ENCODE measurements around the gene KRT28. TPM values are rescaled to one million over a fixed set of nuclear protein-coding genes. Genes with fewer than 3 reads are reported as not detected.
"Not testable (repeated sequence)": the region's sequence is repeated elsewhere in the genome, so short reads cannot be mapped to it uniquely, and the experiment has no call there.

The KRT28 gene
- total RNA-seq, 4 donors from 2014 or later: not detected

- H3K4me3 ChIP-seq: no peak overlapping the region
- in situ Hi-C loops (cut with MboI; ENCODE audit: low sequenced_read_pairs in 4 of 4): loop anchor here in 2 of 4 donors (10.0 to 25.0 kb wide), 2 partner anchors 846 to 858 kb away; no protein-coding TSS in a partner anchor
- H3K9me3 ChIP-seq: no peaks in the 10 kb centered on the region
- H3K36me3 ChIP-seq: peaks cover 0 to 17% of the 10 kb centered on the region in 2 donors
- ATAC-seq (no peak), DNase-seq (no peak)
- peaks cover 14 to 22% of the 10 kb centered on the region in 2 donors for H3K4me1 ChIP-seq
- intact Hi-C loops (cut with DNase I; ENCODE audit: low total_unique reads): loop anchor here (5.0 to 10.0 kb wide), 3 partner anchors 172 to 871 kb away; partner anchors contain the start of genes EIF1 and SMARCE1
- peaks cover 0 to 8% (median 0%) of the 10 kb centered on the region in 3 donors for H3K27me3 ChIP-seq
- no peak overlapping the region for H3K27ac ChIP-seq
- TF ChIP-seq POLR2A (IDR thresholded peaks at IDR 0.05): no peak
- TF ChIP-seq CTCF (IDR thresholded peaks at IDR 0.05 in 4 of 5, conservative IDR thresholded peaks at IDR 0.05 in 1 of 5): no peak
These were observed 16.8 kb upstream of the KRT28 start for GRCh38 chr17:40816569-40816968.

- no peaks in the 10 kb centered on the region for H3K9me3 ChIP-seq
- DNase-seq (no peak), ATAC-seq (no peak)
- H3K4me3 ChIP-seq: no peak overlapping the region
- peaks cover 14 to 21% of the 10 kb centered on the region in 2 donors for H3K4me1 ChIP-seq
- in situ Hi-C loops (cut with MboI; ENCODE audit: low sequenced_read_pairs in 4 of 4): loop anchor here in 2 of 4 donors (10.0 to 25.0 kb wide), 2 partner anchors 847 to 859 kb away; no protein-coding TSS in a partner anchor
- no peak overlapping the region for H3K27ac ChIP-seq
- H3K36me3 ChIP-seq: peaks cover 0 to 17% of the 10 kb centered on the region in 2 donors
- no peak for TF ChIP-seq CTCF (IDR thresholded peaks at IDR 0.05 in 4 of 5, conservative IDR thresholded peaks at IDR 0.05 in 1 of 5)
- TF ChIP-seq POLR2A (IDR thresholded peaks at IDR 0.05): no peak
- peaks cover 0 to 16% (median 3%) of the 10 kb centered on the region in 3 donors for H3K27me3 ChIP-seq
- intact Hi-C loops (cut with DNase I; ENCODE audit: low total_unique reads): loop anchor here (5.0 to 10.0 kb wide), 3 partner anchors 171 to 872 kb away; partner anchors contain the start of genes EIF1 and SMARCE1
These were observed 15.6 kb upstream of the KRT28 start for GRCh38 chr17:40815381-40815780.

GRCh38 chr17:40814657-40815056, 14.9 kb upstream of the KRT28 start:
- not testable (repeated sequence) for DNase-seq, H3K9me3 ChIP-seq, H3K4me3 ChIP-seq, H3K27ac ChIP-seq, ATAC-seq
- Histone ChIP-seq H3K4me1 (peaks cover 9 to 14% of the 10 kb centered on the region in 2 donors), H3K36me3 (peaks cover 0 to 17% of the 10 kb centered on the region in 2 donors), H3K27me3 (peaks cover 0 to 23% (median 3%) of the 10 kb centered on the region in 3 donors)
- intact Hi-C loops (cut with DNase I; ENCODE audit: low total_unique reads): loop anchor here (5.0 to 10.0 kb wide), 3 partner anchors 170 to 873 kb away; partner anchors contain the start of genes EIF1 and SMARCE1
- in situ Hi-C loops (cut with MboI; ENCODE audit: low sequenced_read_pairs in 4 of 4): loop anchor here in 2 of 4 donors (10.0 to 25.0 kb wide), 2 partner anchors 848 to 860 kb away; no protein-coding TSS in a partner anchor

DNA sequence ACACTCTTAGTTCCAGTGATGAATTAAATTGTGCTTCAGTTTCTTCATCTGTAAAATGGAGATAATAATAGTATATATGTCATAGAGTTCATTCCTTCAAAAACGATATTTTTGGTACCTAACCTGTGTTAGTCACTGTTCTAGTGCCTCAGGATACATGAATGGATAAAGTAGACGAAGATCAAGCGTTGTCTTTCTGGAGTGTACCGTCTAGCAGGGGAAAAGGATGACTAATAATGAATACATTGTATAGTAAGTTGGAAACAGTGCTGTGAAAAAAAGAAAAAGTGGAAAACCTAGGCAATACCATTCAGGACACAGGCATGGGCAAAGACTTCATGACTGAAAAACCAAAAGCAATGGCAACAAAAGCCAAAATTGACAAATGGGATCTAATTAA, 14.0 kb upstream of the KRT28 start:
- no peak for TF ChIP-seq CTCF (IDR thresholded peaks at IDR 0.05 in 4 of 5, conservative IDR thresholded peaks at IDR 0.05 in 1 of 5)
- TF ChIP-seq POLR2A (IDR thresholded peaks at IDR 0.05): no peak
- in situ Hi-C loops (cut with MboI; ENCODE audit: low sequenced_read_pairs in 4 of 4) (loop anchor here in 2 of 4 donors (10.0 to 25.0 kb wide), 2 partner anchors 848 to 861 kb away; no protein-coding TSS in a partner anchor), intact Hi-C loops (cut with DNase I; ENCODE audit: low total_unique reads) (loop anchor here (10.0 kb wide), 1 partner anchor 169 kb away; the partner anchor contains the start of gene SMARCE1)
- ATAC-seq: no peak
- DNase-seq: no peak
- no peak overlapping the region for H3K4me3 ChIP-seq
- H3K27me3 ChIP-seq: peaks cover 2 to 30% (median 3%) of the 10 kb centered on the region in 3 donors
- H3K9me3 ChIP-seq: no peaks in the 10 kb centered on the region
- H3K36me3 ChIP-seq: peaks cover 0 to 17% of the 10 kb centered on the region in 2 donors
- H3K27ac ChIP-seq: no peak overlapping the region
- H3K4me1 ChIP-seq: peaks cover 7 to 8% of the 10 kb centered on the region in 2 donors

DNA sequence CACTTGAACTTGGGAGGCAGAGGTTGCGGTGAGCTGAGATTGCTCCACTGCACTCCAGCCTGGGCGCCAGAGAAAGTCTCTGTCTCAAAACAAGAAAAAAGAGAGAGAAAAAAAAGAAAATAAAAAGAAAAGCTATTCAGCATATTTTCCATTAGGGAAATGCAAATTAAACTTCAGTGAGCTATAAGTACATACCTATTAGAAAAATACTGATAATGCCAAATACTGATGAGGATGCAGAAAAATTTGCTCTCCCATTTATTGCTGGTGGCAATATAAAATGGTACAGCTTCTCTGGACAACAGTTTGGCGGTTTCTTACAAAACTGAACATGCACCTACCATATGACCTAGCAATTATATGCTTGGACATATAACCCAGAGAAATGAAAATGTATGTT, 12.9 kb upstream of the KRT28 start:
- DNase-seq: no peak
- Histone ChIP-seq H3K4me3 (no peak overlapping the region), H3K36me3 (peaks cover 0 to 11% of the 10 kb centered on the region in 2 donors), H3K9me3 (no peaks in the 10 kb centered on the region), H3K27ac (no peak overlapping the region), H3K4me1 (peaks cover under 1 to 2% of the 10 kb centered on the region in 2 donors), H3K27me3 (peaks cover 6 to 41% (median 12%) of the 10 kb centered on the region in 3 donors)
- in situ Hi-C loops (cut with MboI; ENCODE audit: low sequenced_read_pairs in 4 of 4) (loop anchor here in 2 of 4 donors (10.0 to 25.0 kb wide), 2 partner anchors 850 to 862 kb away; no protein-coding TSS in a partner anchor), intact Hi-C loops (cut with DNase I; ENCODE audit: low total_unique reads) (loop anchor here (10.0 kb wide), 1 partner anchor 168 kb away; the partner anchor contains the start of gene SMARCE1)
- ATAC-seq: no peak
- TF ChIP-seq CTCF (IDR thresholded peaks at IDR 0.05 in 4 of 5, conservative IDR thresholded peaks at IDR 0.05 in 1 of 5) (no peak), POLR2A (IDR thresholded peaks at IDR 0.05) (no peak)
